ENCODE measurements around the gene AUTS2. TPM values are rescaled to one million over a fixed set of nuclear protein-coding genes. Genes with fewer than 3 reads are reported as not detected.

Gene AUTS2
- total RNA-seq, 1 experiment from 2014 or later, result 50.0 TPM

- H3K27me3 Mint-ChIP-seq (ENCODE audit: low read depth), result no peaks in the 10 kb centered on the region
- no peak overlapping the region for H3K27ac Mint-ChIP-seq
- H3K4me3 Mint-ChIP-seq, result no peak overlapping the region
- DNase-seq (ENCODE audit: low spot score) (no peak), ATAC-seq (no peak)
- ChIA-PET CTCF (no interaction called here), POLR2A (no interaction called here)
- peaks cover 29% of the 10 kb centered on the region for H3K4me1 Mint-ChIP-seq
- H3K36me3 Mint-ChIP-seq, result no peaks in the 10 kb centered on the region
- TF ChIP-seq ZNF423 (CRISPR knock-in tag; IDR thresholded peaks at IDR 0.05), result no peak
- no peak for TF ChIP-seq GABPB1 (CRISPR knock-in tag; IDR thresholded peaks at IDR 0.05)
- no peak for TF ChIP-seq ZNF396 (CRISPR knock-in tag; IDR thresholded peaks at IDR 0.05; ENCODE audit: borderline replicate concordance)
- TF ChIP-seq E2F4 (CRISPR knock-in tag; IDR thresholded peaks at IDR 0.05; ENCODE audit: borderline replicate concordance, low read depth), result no peak
- no peak for TF ChIP-seq ZBTB43 (CRISPR knock-in tag; IDR thresholded peaks at IDR 0.05)
- TF ChIP-seq OVOL2 (CRISPR knock-in tag; IDR thresholded peaks at IDR 0.05; ENCODE audit: borderline replicate concordance), result no peak
- TF ChIP-seq ZNF263 (CRISPR knock-in tag; IDR thresholded peaks at IDR 0.05; ENCODE audit: low read depth), result no peak
- H3K9me3 Mint-ChIP-seq, result no peaks in the 10 kb centered on the region
Measured at GRCh38 chr7:69859342-69859741, 261.1 kb downstream of the AUTS2 start.

- Mint-ChIP-seq H3K4me1 (peaks cover 29% of the 10 kb centered on the region), H3K27me3 (ENCODE audit: low read depth) (no peaks in the 10 kb centered on the region), H3K4me3 (no peak overlapping the region), H3K36me3 (no peaks in the 10 kb centered on the region), H3K27ac (no peak overlapping the region), H3K9me3 (no peaks in the 10 kb centered on the region)
- POLR2A ChIA-PET, result interaction anchor here (0.6 kb wide), 1 partner anchor 213 kb away, joined by 4 read pairs; no protein-coding TSS in a partner anchor
- ATAC-seq (no peak), DNase-seq (ENCODE audit: low spot score) (no peak)
- CTCF ChIA-PET, result interaction anchor here (0.6 kb wide), 1 partner anchor 290 kb away, joined by 3 read pairs; no protein-coding TSS in a partner anchor
- no peak for TF ChIP-seq RELA (CRISPR knock-in tag; IDR thresholded peaks at IDR 0.05; ENCODE audit: borderline replicate concordance)
- TF ChIP-seq E2F5 (CRISPR knock-in tag; IDR thresholded peaks at IDR 0.05), result no peak
- TF ChIP-seq AFF4 (CRISPR knock-in tag; IDR thresholded peaks at IDR 0.05; ENCODE audit: borderline replicate concordance), result no peak
- no peak for TF ChIP-seq FOXK1 (CRISPR knock-in tag; IDR thresholded peaks at IDR 0.05)
- no peak for TF ChIP-seq ZNF425 (CRISPR knock-in tag; conservative IDR thresholded peaks at IDR 0.05)
- no peak for TF ChIP-seq USF1 (CRISPR knock-in tag; IDR thresholded peaks at IDR 0.05)
- no peak for TF ChIP-seq ZNF423 (CRISPR knock-in tag; IDR thresholded peaks at IDR 0.05)
- no peak for TF ChIP-seq PRDM15 (CRISPR knock-in tag; IDR thresholded peaks at IDR 0.05)
- TF ChIP-seq EMX1 (CRISPR knock-in tag; IDR thresholded peaks at IDR 0.05), result no peak
- no peak for TF ChIP-seq FOXP4 (CRISPR knock-in tag; IDR thresholded peaks at IDR 0.05)
- no peak for TF ChIP-seq ZNF416 (CRISPR knock-in tag; IDR thresholded peaks at IDR 0.05)
- TF ChIP-seq ZBTB43 (CRISPR knock-in tag; IDR thresholded peaks at IDR 0.05), result no peak
Measured at GRCh38 chr7:69860486-69860885, 262.2 kb downstream of the AUTS2 start.
